Jurkat, Clone E6-1 (cell line): ENCODE data around the gene C19orf47.
A peak's percentile ranks its signal among the peaks of the same experiment; 100 is the strongest.

Experiments used
- DNase-seq: peaks from one replicate; pipeline ENCODE4 v3.0.0-alpha.2; 2011; ENCODE audit warnings: low read depth, low spot score
- H3K4me3 ChIP-seq: 2 replicates; pipeline ENCODE4 v1.5.1; 2011; ENCODE audit warnings: mild to moderate bottlenecking, low read length, control low read depth, moderate library complexity

Gene C19orf47

DNA sequence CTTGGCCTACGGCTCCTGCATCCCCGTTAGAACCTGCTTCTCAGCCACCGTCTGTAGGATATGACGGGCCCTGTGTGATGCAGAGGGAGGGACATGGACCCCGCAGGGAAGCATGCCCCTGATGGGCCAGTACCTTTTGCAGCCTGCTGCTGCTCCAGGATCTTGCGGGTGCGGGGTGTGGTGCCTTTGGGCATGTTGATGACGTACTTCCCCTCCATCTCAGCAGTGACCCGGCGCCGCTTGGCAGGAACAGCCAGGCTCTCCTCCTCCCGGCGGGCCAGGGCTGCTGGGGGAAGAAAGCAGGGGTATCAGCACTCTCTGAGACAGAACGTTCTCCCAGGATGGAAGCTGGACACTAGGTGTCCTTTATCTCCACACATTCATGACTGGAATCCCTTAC is 22.0 kb downstream of the C19orf47 start:
- no peak overlapping the region for H3K4me3 ChIP-seq
- no peak for DNase-seq

DNA sequence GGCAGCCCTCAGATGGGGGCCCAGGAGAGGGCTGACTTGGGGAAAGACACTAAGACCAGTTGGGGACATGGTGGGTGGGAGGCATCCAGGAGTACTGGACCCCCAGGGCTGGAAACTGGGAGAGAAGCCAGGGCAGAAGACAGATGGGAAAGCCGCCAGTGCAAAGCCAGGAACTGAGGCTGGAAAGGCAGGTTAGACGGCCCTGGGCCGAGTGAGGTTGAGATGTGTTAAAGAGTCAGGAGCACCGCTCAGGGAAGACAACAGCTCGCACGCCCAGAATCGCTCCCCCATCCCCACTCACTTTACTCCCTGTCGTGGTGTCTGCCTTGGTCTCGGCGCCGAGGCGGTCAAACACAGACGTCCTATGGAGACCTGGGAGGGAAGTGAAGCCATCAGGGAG is 24.5 kb downstream of the C19orf47 start:
- DNase-seq: no peak

DNA sequence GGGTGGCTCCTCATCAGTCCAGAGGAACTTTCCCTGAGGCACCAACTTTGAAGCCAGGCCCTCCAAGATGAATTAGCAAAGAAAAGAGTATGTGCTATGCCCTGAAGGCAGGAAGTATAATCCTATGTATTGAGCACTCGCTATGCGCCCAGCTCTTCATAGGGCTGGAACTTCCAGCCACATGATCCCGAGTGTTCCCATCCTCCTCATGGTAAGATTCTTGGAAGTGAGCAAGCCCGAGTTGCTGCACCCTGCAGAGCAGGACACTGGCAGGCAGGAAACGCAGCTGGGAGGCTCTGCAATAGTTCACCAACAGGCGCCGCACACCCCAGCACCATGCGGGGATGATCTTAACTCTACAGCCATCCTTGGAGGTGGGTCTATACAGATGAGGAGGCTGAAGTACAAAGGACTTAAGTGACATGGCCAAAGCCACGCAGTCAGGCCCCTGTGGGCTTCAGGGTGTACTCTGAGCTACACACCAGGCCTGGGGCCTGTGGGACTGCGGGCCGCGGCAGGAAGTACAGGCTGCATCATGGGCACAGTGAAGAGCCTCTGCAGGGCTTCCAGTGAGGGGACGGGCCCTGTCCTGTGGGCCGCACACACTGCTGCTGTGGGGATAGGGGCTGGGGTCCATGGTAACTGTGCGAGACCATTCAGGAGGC is 25.1 kb downstream of the C19orf47 start:
- DNase-seq: no peak
- H3K4me3 ChIP-seq: no peak overlapping the region

More for the DNA sequence above, 24.5 kb downstream of the C19orf47 start:
- no peak overlapping the region for H3K4me3 ChIP-seq

DNA sequence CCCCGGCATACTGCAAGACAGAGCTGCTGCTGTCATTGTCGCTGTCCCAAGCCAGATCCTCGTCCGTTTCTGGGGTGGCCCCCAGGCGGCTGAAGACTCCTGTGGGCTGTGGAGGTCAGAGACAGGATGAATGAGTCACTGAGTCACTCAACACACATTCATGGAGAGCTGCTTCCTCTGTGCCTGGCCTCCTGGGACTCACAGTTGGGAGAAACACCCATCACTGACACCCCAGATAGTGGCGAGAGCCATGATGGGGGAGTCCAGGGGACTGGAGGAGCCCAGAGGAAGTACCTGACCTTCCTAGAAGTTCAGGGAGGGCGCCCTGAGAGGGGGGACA is 26.0 kb downstream of the C19orf47 start:
- no peak overlapping the region for H3K4me3 ChIP-seq
- no peak for DNase-seq

DNA sequence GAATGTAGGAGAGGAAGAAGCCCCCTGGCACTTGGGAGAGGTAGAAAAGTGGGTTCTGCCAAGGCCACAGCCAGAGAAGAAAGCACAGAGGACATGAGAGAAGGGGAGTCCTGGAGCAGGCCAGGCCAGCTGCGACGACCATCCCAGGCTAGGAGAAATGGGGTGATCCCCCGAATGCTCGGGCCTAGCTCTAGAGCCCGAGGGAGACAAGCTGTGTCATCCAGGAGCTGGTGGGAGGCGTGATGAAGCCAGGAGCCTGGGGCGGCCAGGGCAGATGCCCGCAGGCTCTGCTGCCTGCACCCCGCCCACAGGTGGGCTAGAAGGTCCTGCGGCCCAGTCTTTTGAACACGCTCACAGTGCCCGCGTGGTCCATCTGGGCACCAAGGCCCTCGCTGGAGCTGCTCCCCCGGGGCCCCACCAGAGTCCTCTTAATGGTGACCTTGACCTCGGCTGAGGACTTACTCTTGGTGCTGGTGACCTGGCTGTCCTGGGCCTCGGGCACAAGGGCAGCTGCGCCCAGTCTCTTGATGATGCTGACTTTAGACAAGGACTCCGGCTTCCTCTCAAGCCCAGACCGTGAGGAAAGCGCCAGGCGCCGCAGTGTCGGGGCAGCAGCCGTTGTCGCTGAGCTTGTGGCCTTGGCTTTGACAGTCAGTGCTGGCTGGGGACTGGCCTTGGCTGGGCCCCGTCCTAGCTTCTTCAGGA is 26.5 kb downstream of the C19orf47 start:
- DNase-seq: no peak
- H3K4me3 ChIP-seq: no peak overlapping the region

DNA sequence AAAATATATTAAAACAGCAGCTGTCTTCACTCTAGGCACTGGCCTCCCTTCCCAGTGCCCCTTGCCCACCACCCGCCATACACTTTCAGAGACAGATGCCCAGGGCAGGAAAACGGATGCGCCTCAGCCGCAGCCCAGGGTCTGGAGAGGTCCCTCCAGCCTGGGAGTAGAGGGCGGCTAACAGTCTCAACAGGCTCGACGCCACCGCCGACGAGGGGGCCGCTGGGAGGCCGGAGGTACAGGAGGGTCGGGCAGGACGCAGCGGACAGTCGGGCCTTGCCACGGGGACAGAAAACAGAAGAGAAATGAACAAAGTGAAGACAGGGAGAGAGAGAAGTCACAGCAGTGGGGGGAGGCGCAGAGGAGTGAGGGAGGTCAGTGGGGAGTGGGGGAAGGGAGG is 27.1 kb downstream of the C19orf47 start:
- no peak for DNase-seq
- H3K4me3 ChIP-seq: no peak overlapping the region

DNA sequence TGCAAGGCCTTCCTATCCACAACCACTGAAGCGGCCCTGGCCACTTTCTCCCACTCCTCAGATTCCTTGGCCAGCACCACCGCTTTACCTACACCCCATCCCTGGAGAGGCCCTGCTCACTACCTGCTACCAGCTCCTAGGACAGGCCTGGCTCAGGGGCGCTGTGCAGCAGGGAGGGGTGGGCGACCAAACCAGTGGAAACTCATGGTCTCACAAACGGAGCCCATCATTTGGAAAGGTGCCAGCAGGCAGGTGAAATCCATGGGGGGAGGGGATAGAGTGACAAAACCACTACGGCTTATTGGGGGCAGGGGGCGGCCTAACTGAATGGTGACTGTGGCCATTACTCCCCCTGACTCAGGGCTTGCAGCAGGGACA is 27.6 kb downstream of the C19orf47 start:
- no peak overlapping the region for H3K4me3 ChIP-seq
- DNase-seq: no peak

DNA sequence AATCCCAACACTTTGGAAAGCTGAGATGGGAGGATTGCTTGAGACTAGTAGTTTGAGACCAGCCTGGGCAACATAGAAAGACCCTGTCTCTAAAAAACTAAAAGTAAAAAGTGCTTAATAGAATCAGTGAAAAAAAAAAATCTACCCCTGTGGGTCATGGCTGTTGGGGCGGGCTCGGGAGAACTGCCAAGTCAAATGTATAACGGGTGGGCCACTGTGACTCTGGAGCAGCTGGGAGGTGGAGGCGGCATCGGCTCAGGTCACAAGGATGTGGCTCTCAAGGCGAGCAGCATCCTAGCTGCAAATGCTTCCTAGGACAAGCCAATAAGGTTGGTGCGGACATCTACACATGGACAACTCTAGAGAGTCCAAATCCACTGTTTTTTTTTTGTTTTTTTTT is 30.9 kb downstream of the C19orf47 start:
- DNase-seq: no peak

DNA sequence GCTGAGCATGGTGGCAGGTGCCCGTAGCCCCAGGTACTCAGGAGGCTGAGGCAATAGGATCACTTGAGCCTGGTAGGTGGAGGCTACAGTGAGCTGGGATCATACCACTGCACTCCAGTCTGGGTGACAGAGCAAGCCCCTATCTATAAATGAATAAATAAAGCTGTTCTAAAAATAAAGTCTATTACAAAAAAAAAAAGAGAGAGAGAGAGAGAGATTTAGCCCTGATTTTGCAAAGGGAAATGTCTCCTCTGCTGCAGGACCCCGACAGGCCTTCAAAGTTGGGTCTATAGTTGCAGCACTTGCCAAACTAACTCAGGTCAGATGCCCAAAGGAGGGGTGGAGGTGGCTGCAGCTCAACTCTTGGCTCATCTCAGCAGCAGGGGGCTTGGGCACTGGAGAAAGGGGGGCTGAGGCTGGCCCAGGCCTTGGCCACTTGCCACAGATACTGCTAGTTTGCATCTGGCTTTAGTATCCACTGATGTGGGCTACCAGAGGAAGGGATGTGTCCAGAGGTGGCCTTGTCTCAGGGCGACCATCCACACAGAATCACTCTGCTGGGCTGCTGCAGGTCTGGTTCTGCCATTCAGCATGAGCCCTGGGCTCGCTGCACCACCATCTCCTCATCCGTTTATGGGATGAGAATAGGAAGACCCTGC is 32.3 kb downstream of the C19orf47 start:
- no peak overlapping the region for H3K4me3 ChIP-seq
- DNase-seq: no peak

More for the DNA sequence above, 30.9 kb downstream of the C19orf47 start:
- H3K4me3 ChIP-seq: no peak overlapping the region

DNA sequence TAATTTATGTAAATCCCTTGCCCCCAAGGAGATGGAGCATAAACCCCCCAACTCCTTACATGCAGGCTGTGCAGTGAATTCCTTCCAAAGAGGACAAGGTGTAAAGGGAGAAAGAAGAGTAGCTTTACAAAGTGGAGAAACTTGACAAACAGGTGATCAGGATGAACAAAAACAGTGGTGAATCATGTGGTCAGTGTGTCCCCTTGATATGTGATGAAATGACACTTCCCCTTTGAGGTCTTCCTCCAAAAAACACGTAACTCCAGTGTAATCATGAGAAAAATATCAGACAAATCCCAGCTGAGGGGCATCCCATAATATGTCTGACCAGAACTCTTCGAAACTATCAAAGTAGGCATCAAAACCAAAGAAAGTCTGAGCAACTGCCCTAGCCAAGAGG is 33.5 kb downstream of the C19orf47 start:
- DNase-seq: no peak
- H3K4me3 ChIP-seq: no peak overlapping the region

DNA sequence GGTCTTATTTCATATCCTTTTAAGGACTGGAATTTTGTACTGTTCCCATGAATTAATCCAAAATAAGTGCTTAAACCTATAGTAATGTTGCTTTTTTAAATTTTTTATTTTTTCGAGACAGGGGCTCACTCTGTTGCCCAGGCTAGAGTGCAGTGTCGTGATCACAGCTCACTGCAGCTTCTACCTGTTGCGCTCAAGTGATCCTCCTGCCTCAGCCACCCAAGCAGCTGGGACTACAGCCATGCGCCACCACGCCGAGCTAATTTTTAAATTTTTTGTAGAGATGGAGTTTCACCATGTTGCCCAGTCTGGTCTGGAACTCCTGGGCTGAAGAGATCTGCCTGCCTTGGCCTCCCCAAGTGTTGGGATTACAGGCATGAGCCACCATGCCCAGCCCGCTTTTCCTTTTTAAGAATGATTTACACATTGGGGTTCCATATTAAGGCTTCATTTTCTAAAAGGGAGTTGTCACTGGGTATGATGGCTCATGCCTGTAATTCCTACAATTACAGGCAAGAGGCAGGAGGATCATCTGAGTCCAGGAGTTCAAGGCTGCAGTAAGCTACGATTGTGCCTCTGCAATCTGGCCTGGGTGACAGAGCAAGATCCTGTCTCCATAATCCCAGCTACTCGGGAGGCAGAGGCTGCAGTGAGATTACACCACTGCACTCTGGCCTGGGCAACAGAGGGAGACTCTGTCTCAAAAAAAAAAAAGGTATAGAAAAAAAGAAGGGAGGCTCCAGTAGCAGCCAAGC is 34.8 kb downstream of the C19orf47 start:
- no peak overlapping the region for H3K4me3 ChIP-seq
- DNase-seq: no peak

DNA sequence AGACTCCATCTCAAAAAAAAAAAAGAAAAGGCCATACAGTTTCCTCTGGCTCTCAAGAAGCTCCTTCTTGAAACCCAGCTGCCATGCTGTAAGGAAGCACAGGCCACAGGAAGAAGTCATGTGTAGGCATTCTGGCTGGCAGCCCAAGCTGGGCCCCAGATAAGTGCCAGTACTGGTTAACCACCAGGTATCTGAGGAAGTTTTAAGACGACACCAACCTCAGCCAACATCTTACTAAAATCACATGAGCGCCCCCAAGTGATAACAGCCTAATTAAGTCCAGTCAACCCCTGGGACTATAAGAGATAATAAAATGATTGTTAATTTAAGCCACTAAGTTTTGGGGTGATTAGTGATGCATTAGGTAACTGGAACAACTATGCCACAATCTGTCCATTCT is 35.7 kb downstream of the C19orf47 start:
- DNase-seq: peak; percentile 77
- no peak overlapping the region for H3K4me3 ChIP-seq

DNA sequence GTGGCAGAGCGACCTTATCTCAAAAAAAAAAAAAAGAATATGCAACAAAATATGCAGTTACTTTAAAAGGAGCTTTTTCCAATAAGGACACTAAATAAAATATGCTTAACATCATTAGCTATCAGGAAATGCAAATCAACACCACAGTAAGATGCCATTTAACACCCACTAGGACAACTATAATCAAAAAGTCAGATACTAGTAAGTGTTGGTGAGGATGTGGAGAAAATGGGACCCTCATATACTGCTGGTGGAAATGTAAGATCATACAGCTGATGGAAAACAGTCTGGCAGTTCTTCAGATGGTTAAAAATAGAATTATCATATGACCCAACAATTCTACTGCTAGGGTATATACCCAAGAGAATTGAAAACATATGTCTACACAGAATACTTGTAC is 38.5 kb downstream of the C19orf47 start:
- DNase-seq: no peak
- no peak overlapping the region for H3K4me3 ChIP-seq

DNA sequence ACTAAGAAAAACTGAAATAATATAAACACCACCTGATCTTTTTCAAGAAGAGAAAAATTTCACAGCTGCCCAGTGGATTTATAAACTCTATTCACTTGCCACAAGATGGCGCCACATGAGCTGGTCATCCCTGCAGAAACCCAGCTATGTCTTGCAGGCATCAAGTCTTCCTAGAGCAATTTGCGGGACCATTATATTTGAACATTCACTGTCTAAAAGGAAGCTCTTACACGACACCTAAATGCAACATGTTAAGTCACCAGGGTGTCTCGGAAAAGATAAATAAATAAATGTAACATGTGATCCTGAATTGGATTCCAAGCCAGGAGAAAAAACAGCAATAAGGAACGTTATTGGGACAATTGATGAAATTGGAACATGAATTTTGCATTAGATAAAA is 42.8 kb downstream of the C19orf47 start:
- DNase-seq: peak; percentile 82
- no peak overlapping the region for H3K4me3 ChIP-seq

DNA sequence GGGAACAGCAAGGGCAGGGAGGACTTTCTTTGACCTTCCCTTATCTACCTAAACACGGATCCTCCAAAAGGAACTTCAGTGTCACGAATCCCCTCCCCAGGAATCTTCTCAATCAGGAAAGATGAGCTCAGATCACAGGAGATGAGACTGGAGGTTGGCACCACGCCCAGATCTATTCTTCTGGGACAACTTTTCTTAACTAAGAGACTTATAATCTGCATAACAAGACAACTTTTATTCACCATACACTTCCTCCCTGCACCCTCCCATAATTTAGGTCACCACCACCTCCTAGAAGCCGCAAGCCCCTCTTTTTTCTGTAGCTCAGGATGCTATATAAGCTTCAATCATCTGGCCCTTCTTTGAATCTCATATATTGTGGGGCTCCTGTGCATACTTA is 43.9 kb downstream of the C19orf47 start:
- DNase-seq: no peak
- H3K4me3 ChIP-seq: no peak overlapping the region

DNA sequence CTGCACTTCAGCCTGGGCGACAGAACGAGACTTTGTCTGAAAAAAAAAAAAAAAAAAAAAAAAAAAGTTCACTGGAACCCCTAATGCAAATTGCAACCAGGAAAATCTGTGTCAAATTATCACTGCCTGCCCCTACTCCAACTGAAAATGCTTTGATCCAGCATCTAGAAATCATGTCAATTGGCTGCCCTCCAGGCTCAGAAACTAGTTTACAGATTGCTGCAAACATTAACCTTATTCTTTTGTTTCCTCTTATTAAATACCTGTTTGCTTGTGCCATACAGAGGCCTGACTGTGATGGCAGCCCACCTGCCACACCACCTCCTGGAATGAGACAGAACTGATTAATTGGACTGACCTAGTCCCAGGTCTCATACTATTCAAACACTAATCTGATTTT is 44.4 kb downstream of the C19orf47 start:
- DNase-seq: no peak
- H3K4me3 ChIP-seq: no peak overlapping the region

DNA sequence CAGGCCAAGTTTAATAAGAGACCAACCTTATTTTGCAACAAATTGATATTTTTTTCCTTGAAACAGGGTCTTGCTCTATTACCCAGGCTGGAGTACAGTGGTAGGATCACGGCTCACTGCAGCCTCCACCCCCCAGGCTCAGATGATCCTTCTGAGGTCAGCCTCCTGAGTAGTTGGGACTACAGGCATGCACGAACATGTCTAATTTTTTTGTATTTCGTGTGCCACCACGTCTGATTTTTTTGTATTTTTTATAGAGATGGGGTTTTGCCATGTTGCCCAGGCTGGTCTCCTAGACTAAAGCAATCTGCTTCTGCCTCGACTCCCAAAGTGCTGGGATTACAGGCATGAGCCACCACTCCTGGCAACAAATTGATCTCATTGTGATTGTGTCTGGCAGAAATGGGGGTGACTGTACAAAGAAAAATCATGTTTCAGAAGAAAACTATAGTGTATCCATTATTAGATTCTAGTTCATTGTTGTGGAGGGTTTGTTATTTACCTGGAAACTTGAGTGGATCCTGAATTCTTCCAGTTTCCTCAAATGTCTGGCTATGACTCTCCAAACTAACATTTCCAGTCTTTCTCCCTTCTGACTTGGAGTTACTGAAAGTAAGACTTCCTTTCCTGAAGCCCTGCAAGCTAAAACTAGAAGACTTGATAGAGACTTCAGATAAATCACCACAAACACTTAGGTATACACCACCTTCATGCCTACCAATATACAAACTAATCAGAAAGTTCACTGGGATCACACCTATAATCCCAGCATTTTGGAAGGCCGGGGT is 45.8 kb downstream of the C19orf47 start:
- DNase-seq: no peak
- no peak overlapping the region for H3K4me3 ChIP-seq

DNA sequence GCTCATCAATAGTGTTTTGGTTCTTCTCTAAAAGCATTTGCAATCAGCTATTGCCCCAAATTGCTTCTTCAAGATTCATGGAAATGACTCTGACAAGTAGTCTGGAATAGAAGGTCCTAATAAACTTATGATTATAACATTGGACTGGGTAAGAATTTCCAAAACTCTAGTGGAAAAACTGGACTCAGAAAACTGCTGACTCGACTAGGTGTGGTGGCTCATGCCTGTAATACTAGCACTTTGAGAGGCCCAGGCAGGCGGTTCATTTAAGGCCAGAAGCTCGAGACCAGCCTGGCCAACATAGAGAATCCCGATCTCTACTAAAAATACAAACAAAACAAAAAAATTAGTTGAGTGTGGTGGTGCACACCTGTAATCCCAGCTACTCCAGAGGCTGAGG is 47.5 kb downstream of the C19orf47 start:
- no peak overlapping the region for H3K4me3 ChIP-seq

DNA sequence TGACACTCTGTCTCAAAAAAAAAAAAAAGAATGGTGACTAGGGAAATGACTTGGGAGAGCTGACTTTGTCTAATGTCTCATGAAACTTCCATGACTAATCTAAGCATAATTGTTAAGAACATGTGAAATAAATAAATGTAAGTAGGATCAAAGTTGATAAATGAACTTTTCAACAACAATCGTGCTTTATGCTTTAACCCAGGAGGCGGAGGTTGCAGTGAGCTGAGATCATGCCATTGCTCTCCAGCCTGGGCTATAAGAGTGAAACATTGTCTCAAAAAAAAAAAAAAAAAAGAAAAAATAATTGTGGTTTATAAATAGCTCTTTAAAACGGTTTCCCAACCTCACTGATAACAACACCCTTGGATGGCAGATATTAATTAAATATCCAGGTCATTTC is 50.2 kb downstream of the C19orf47 start:
- no peak overlapping the region for H3K4me3 ChIP-seq
- no peak for DNase-seq

More for the DNA sequence above, 47.5 kb downstream of the C19orf47 start:
- no peak for DNase-seq
